ENCODE data around the gene KIF6.
A peak's percentile ranks its signal among the peaks of the same experiment; 100 is the strongest.

Gene KIF6

GRCh38 chr6:39451831-39452230, 273.4 kb downstream of the KIF6 start:
- TF ChIP-seq, protein P1, sequence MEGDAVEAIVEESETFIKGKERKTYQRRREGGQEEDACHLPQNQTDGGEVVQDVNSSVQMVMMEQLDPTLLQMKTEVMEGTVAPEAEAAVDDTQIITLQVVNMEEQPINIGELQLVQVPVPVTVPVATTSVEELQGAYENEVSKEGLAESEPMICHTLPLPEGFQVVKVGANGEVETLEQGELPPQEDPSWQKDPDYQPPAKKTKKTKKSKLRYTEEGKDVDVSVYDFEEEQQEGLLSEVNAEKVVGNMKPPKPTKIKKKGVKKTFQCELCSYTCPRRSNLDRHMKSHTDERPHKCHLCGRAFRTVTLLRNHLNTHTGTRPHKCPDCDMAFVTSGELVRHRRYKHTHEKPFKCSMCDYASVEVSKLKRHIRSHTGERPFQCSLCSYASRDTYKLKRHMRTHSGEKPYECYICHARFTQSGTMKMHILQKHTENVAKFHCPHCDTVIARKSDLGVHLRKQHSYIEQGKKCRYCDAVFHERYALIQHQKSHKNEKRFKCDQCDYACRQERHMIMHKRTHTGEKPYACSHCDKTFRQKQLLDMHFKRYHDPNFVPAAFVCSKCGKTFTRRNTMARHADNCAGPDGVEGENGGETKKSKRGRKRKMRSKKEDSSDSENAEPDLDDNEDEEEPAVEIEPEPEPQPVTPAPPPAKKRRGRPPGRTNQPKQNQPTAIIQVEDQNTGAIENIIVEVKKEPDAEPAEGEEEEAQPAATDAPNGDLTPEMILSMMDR (IDR thresholded peaks at IDR 0.05; ENCODE audit: low read depth, low read length), result peak; percentile 21

DNA sequence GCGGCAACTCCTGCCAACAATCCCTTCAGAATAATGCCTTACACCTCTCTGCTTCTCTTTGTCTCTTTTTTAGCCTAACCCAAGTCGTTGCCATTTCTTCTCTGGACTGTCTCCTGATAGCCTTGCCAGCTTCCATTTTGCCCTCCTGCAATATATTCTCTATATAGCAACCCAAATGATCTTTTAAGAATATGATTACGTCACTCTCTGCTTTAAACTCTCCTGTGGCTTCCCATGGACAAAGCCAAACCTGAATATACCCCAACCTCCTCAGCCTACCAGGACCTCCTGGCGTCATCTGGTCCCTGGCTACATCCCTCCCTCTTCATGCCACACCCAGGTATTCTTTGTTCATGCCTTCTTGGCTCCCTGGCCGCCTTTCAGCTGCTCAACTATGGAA, 276.2 kb downstream of the KIF6 start:
- TF ChIP-seq, protein P1 (IDR thresholded peaks at IDR 0.05; ENCODE audit: low read depth, low read length), result no peak
- no peak for DNase-seq (ENCODE audit: extremely low read depth, low read depth)

More at GRCh38 chr6:39451831-39452230, 273.4 kb downstream of the KIF6 start:
- no peak for DNase-seq (ENCODE audit: extremely low read depth, low read depth)

GRCh38 chr6:39446909-39447308, 278.3 kb downstream of the KIF6 start:
- TF ChIP-seq, protein P1 (IDR thresholded peaks at IDR 0.05; ENCODE audit: low read depth, low read length), result no peak
- no peak for DNase-seq (ENCODE audit: extremely low read depth, low read depth)

DNA sequence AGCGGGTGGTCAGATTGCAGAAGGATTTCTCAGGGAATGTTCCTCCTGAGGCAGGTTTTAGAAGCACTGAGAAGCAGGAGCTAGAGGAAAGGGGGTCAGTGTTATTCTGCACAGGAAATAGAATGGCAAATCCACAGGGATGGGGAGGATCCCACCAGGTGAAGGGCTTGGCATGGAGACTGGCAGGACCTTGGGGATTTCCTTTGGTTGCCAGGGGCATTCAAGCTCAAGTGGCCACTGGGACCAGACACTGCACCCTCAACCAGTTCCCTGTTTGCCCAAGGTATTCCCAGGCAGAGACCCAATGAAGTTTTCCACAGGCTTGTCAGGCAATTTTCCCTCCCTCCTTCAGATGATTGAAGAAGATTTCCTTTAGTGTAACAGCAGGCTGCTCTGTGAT, 279.5 kb downstream of the KIF6 start:
- DNase-seq (ENCODE audit: extremely low read depth, low read depth), result no peak
- TF ChIP-seq, protein P1 (IDR thresholded peaks at IDR 0.05; ENCODE audit: low read depth, low read length), result no peak

DNA sequence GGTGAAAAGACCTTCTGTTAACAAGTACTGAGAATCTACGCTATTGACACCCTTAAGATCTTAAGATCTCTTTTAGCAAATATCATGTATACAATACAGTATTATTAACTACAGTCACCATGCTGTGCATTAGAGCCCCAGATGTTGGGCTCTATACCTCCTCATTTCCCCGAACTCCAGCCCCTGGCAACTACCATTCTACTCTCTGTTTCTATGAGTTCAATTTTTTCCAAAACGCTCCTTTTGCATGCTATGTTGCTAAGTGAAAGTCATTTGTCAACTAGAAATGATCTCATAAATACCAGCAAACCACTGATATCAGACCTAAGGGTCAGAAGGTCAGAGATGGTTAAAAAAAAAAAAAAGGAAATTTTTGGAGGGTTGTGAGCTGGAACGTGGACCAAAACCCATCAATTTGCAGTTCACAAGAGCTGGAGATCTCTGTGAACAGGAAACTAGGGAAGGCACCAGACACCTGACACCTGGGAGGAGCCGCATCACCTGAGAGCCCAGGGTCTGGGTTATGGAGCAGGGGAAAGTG, 280.7 kb downstream of the KIF6 start:
- DNase-seq (ENCODE audit: extremely low read depth, low read depth), result no peak
- TF ChIP-seq, protein P1 (IDR thresholded peaks at IDR 0.05; ENCODE audit: low read depth, low read length), result no peak

GRCh38 chr6:39441986-39442385, 283.2 kb downstream of the KIF6 start:
- DNase-seq (ENCODE audit: extremely low read depth, low read depth), result no peak
- TF ChIP-seq, protein P1 (IDR thresholded peaks at IDR 0.05; ENCODE audit: low read depth, low read length), result no peak

GRCh38 chr6:39441301-39441700, 283.9 kb downstream of the KIF6 start:
- TF ChIP-seq, protein P1 (IDR thresholded peaks at IDR 0.05; ENCODE audit: low read depth, low read length), result no peak
- DNase-seq (ENCODE audit: extremely low read depth, low read depth), result no peak

Measured in AG09319 (cell line).